ENCODE results near the gene THSD4.

THSD4 gene

GRCh38 chr15:71773206-71773859 lies 658.1 kb downstream of the THSD4 start:
- Histone ChIP-seq H3K4me3 (no peak overlapping the region), H3K9ac (no peak overlapping the region), H3K9me3 (replicated peaks in 1 of 11) (no peaks in the 10 kb centered on the region), H3K36me3 (no peaks in the 10 kb centered on the region), H3K27me3 (no peaks in the 10 kb centered on the region), H3K4me1 (0 out of 20 replicates have a peak, but pooled peaks cover 0 to 6% (median 0%) of the 10 kb centered on the region in 10 experiments), H4K20me1 (no peaks in the 10 kb centered on the region), H3K4me2 (no peak overlapping the region), H3K27ac (no peak overlapping the region)
- TF ChIP-seq Cebpa-rat (IDR thresholded peaks at IDR 0.05): no peak

GRCh38 chr15:71775856-71776255 lies 660.6 kb downstream of the THSD4 start:
- no peaks in the 10 kb centered on the region for H3K36me3 ChIP-seq
- H3K27ac ChIP-seq: no peak overlapping the region
- H3K9me3 ChIP-seq (replicated peaks in 1 of 11): no peaks in the 10 kb centered on the region
- H3K4me1 ChIP-seq: peaks cover 8 to 23% (median 15%) of the 10 kb centered on the region in 10 experiments; a peak in 19 of 20 replicates
- no peak overlapping the region for H3K4me3 ChIP-seq
- H3K4me2 ChIP-seq: no peak overlapping the region
- no peaks in the 10 kb centered on the region for H3K27me3 ChIP-seq
- TF ChIP-seq Cebpa-rat (IDR thresholded peaks at IDR 0.05): no peak
- no peak overlapping the region for H3K9ac ChIP-seq
- no peaks in the 10 kb centered on the region for H4K20me1 ChIP-seq

- Histone ChIP-seq H3K4me2 (no peak overlapping the region), H3K4me1 (peaks cover 8 to 23% (median 17%) of the 10 kb centered on the region in 10 experiments; a peak in 19 of 20 replicates), H3K27ac (no peak overlapping the region), H4K20me1 (no peaks in the 10 kb centered on the region), H3K36me3 (no peaks in the 10 kb centered on the region), H3K9ac (no peak overlapping the region), H3K27me3 (no peaks in the 10 kb centered on the region), H3K9me3 (replicated peaks in 1 of 11) (no peaks in the 10 kb centered on the region), H3K4me3 (no peak overlapping the region)
- TF ChIP-seq Cebpa-rat (IDR thresholded peaks at IDR 0.05): no peak
Observed at GRCh38 chr15:71776304-71776703, 661.0 kb downstream of the THSD4 start.

- Histone ChIP-seq H3K9ac (no peak overlapping the region), H3K4me3 (no peak overlapping the region), H3K4me2 (no peak overlapping the region), H3K4me1 (peaks cover 8 to 23% (median 17%) of the 10 kb centered on the region in 10 experiments; a peak in 19 of 20 replicates), H3K27ac (no peak overlapping the region), H4K20me1 (no peaks in the 10 kb centered on the region), H3K9me3 (replicated peaks in 1 of 11) (no peaks in the 10 kb centered on the region), H3K36me3 (no peaks in the 10 kb centered on the region), H3K27me3 (no peaks in the 10 kb centered on the region)
- TF ChIP-seq Cebpa-rat (IDR thresholded peaks at IDR 0.05): no peak
Observed at GRCh38 chr15:71777216-71777943, 662.1 kb downstream of the THSD4 start.

GRCh38 chr15:71779073-71779797 lies 664.0 kb downstream of the THSD4 start:
- H3K4me3 ChIP-seq: no peak overlapping the region
- H3K9ac ChIP-seq: no peak overlapping the region
- peak overlapping the region in 8 of 11 experiments; percentile 47 to 82 (median 58); a peak in 12 of 22 replicates for H3K4me2 ChIP-seq
- TF ChIP-seq Cebpa-rat (IDR thresholded peaks at IDR 0.05): no peak
- H3K4me1 ChIP-seq: peaks cover 8 to 23% (median 17%) of the 10 kb centered on the region in 10 experiments; a peak in 19 of 20 replicates
- H3K27ac ChIP-seq: peak overlapping the region in 5 of 11 experiments; percentile 2 to 68 (median 62); a peak in 4 of 22 replicates
- no peaks in the 10 kb centered on the region for H3K36me3 ChIP-seq
- no peaks in the 10 kb centered on the region for H3K27me3 ChIP-seq
- H4K20me1 ChIP-seq: no peaks in the 10 kb centered on the region
- H3K9me3 ChIP-seq (replicated peaks in 1 of 11): no peaks in the 10 kb centered on the region

- Histone ChIP-seq H3K27ac (peak overlapping the region in 10 of 11 experiments; percentile 4 to 69 (median 58); a peak in 20 of 22 replicates), H3K36me3 (no peaks in the 10 kb centered on the region), H3K9ac (peak overlapping the region in 8 of 11 experiments; percentile 36 to 65 (median 44); a peak in 12 of 22 replicates), H3K27me3 (no peaks in the 10 kb centered on the region), H3K4me2 (peak overlapping the region; percentile 47 to 82 (median 61)), H4K20me1 (no peaks in the 10 kb centered on the region), H3K4me1 (peaks cover 8 to 23% (median 17%) of the 10 kb centered on the region in 10 experiments; a peak in 19 of 20 replicates), H3K9me3 (replicated peaks in 1 of 11) (no peaks in the 10 kb centered on the region), H3K4me3 (peak overlapping the region in 1 of 10 experiments; percentile 7; a peak in 4 of 20 replicates)
- no peak for TF ChIP-seq Cebpa-rat (IDR thresholded peaks at IDR 0.05)
Observed at GRCh38 chr15:71780115-71780976, 665.1 kb downstream of the THSD4 start.

- H3K27me3 ChIP-seq: no peaks in the 10 kb centered on the region
- H3K4me2 ChIP-seq: peak overlapping the region in 4 of 11 experiments; percentile 56 to 67 (median 62); a peak in 3 of 22 replicates
- no peaks in the 10 kb centered on the region for H3K36me3 ChIP-seq
- no peak for TF ChIP-seq Cebpa-rat (IDR thresholded peaks at IDR 0.05)
- H3K9me3 ChIP-seq (replicated peaks in 1 of 11): no peaks in the 10 kb centered on the region
- H3K4me3 ChIP-seq: no peak overlapping the region
- H3K9ac ChIP-seq: no peak overlapping the region
- peaks cover 8 to 30% (median 20%) of the 10 kb centered on the region in 10 experiments; a peak in 19 of 20 replicates for H3K4me1 ChIP-seq
- H4K20me1 ChIP-seq: no peaks in the 10 kb centered on the region
- no peak overlapping the region; a peak in 1 of 22 replicates for H3K27ac ChIP-seq
Observed at GRCh38 chr15:71781179-71781964, 666.1 kb downstream of the THSD4 start.

GRCh38 chr15:71781965-71782265 lies 666.6 kb downstream of the THSD4 start:
- Histone ChIP-seq H3K4me3 (no peak overlapping the region), H3K4me1 (peaks cover 8 to 31% (median 20%) of the 10 kb centered on the region in 10 experiments; a peak in 19 of 20 replicates), H3K27me3 (no peaks in the 10 kb centered on the region), H3K27ac (no peak overlapping the region), H3K9ac (no peak overlapping the region), H3K4me2 (no peak overlapping the region), H4K20me1 (no peaks in the 10 kb centered on the region), H3K9me3 (replicated peaks in 1 of 11) (no peaks in the 10 kb centered on the region), H3K36me3 (no peaks in the 10 kb centered on the region)
- TF ChIP-seq Cebpa-rat (IDR thresholded peaks at IDR 0.05): no peak
